Activated CD8-positive, alpha-beta T cell treated with anti-CD3 and anti-CD28 coated beads, Interleukin-2, amount 10 ng/mL, durations not matched to agents 7 days and 5 days (primary cell): ENCODE results near the gene DNAJB14. TPM values are rescaled to one million over a fixed set of nuclear protein-coding genes. Genes with fewer than 3 reads are reported as not detected.
A peak's percentile ranks its signal among the peaks of the same experiment; 100 is the strongest.

ENCODE experiments used
- ATAC-seq: fragments of 150-1000 bp; cut with Tn5 transposase; one replicate; pipeline ENCODE4 v1.10.0; 2021; ENCODE audit warnings: moderate library complexity
- CTCF ChIA-PET: fragments of 350-600 bp; sonication (Branson Sonifier 250); formaldehyde crosslinking; loops from one replicate; lab custom pipeline; 2021; ENCODE audit warnings: antibody characterized with exemption; lab: Charles Lee
- POLR2A ChIA-PET: fragments of 350-600 bp; sonication (Branson Sonifier 250); formaldehyde crosslinking; loops from one replicate; lab custom pipeline; 2021; ENCODE audit warnings: antibody characterized with exemption; lab: Charles Lee
- DNase-seq: peaks from one replicate; pipeline ENCODE4 v3.0.0-alpha.2; 2020
- H3K27ac Mint-ChIP-seq: one replicate; pipeline ENCODE4 v1.8.0; 2021; ENCODE audit warnings: mild to moderate bottlenecking, mixed read lengths
- H3K27me3 Mint-ChIP-seq: one replicate; pipeline ENCODE4 v1.8.0; 2021; ENCODE audit warnings: low read depth, mixed read lengths
- H3K36me3 Mint-ChIP-seq: one replicate; pipeline ENCODE4 v1.8.0; 2021; ENCODE audit warnings: low read depth, mixed read lengths
- H3K4me1 Mint-ChIP-seq: one replicate; pipeline ENCODE4 v1.8.0; 2021; ENCODE audit warnings: low read depth, mixed read lengths
- H3K4me3 Mint-ChIP-seq: one replicate; pipeline ENCODE4 v1.8.0; 2021; ENCODE audit warnings: mild to moderate bottlenecking, mixed read lengths
- H3K9me3 Mint-ChIP-seq: one replicate; pipeline ENCODE4 v1.8.0; 2022; ENCODE audit warnings: mixed read lengths; ENCODE audit not compliant: insufficient read depth
- total RNA-seq, 2 experiments: library from RNA; stranded (reverse); gene quantifications; one replicate each; pipeline ENCODE4 v1.2.3, GENCODE V29; 2021

DNAJB14 gene
- total RNA-seq, 2 experiments from 2014 or later: 52.7 to 54.6 TPM

GRCh38 chr4:99863804-99864203 is 82.6 kb downstream of the DNAJB14 start:
- H3K27me3 Mint-ChIP-seq: no peaks in the 10 kb centered on the region
- peaks cover 19% of the 10 kb centered on the region for H3K4me1 Mint-ChIP-seq
- no peak overlapping the region for H3K27ac Mint-ChIP-seq
- no peak overlapping the region for H3K4me3 Mint-ChIP-seq
- ChIA-PET CTCF (interaction anchor here (1.1 kb wide), 1 partner anchor 52 kb away, joined by 5 read pairs; no protein-coding TSS in a partner anchor), POLR2A (no interaction called here)
- DNase-seq: no peak
- H3K36me3 Mint-ChIP-seq: peaks cover 50% of the 10 kb centered on the region
- H3K9me3 Mint-ChIP-seq: no peaks in the 10 kb centered on the region
- no peak for ATAC-seq

GRCh38 chr4:99861120-99861905 is 85.1 kb downstream of the DNAJB14 start:
- ChIA-PET POLR2A (interaction anchor here (1.2 to 1.8 kb wide), 2 partner anchors 44 to 85 kb away, joined by 3 to 6 read pairs; partner anchors contain the start of gene DNAJB14), CTCF (interaction anchor here (1.3 to 1.6 kb wide), 4 partner anchors 12 to 53 kb away, joined by 3 to 7 read pairs (median 3); no protein-coding TSS in a partner anchor)
- ATAC-seq (peak; percentile 24), DNase-seq (peak; percentile 33)
- Mint-ChIP-seq H3K36me3 (peaks cover 57% of the 10 kb centered on the region), H3K9me3 (no peaks in the 10 kb centered on the region), H3K4me3 (peak overlapping the region; percentile 40), H3K27ac (peak overlapping the region; percentile 49), H3K4me1 (peaks cover 30% of the 10 kb centered on the region), H3K27me3 (no peaks in the 10 kb centered on the region)

- H3K9me3 Mint-ChIP-seq: no peaks in the 10 kb centered on the region
- H3K36me3 Mint-ChIP-seq: peaks cover 57% of the 10 kb centered on the region
- H3K27me3 Mint-ChIP-seq: no peaks in the 10 kb centered on the region
- DNase-seq (no peak), ATAC-seq (no peak)
- CTCF ChIA-PET: interaction anchor here (0.9 to 1.6 kb wide), 5 partner anchors 13 to 53 kb away, joined by 3 to 7 read pairs (median 3); no protein-coding TSS in a partner anchor
- no peak overlapping the region for H3K4me3 Mint-ChIP-seq
- POLR2A ChIA-PET: interaction anchor here (1.2 to 1.8 kb wide), 2 partner anchors 43 to 86 kb away, joined by 3 to 6 read pairs; partner anchors contain the start of gene DNAJB14
- peaks cover 37% of the 10 kb centered on the region for H3K4me1 Mint-ChIP-seq
- H3K27ac Mint-ChIP-seq: no peak overlapping the region
Observed at GRCh38 chr4:99860521-99860920, 85.9 kb downstream of the DNAJB14 start.

DNA sequence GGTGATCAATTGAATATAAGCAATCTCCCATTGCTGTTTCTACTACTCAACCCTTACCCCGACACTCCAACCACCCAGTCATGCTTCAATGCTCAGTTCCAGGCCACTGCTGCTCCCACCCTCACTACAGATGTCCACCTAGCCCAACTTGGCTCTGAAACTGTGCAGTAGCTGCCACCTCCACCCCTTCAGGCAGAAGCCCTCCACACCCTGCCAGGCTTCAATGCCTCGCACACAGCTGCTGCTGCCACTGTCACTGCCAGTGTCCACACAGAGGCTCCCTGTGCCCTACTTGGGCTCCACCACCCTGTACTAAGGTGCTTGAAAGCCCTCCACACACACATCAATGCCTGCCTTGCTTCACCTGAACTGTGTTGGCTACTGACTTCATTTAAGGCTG is 86.8 kb downstream of the DNAJB14 start:
- DNase-seq (no peak), ATAC-seq (no peak)
- Mint-ChIP-seq H3K4me1 (peaks cover 46% of the 10 kb centered on the region), H3K36me3 (peaks cover 57% of the 10 kb centered on the region), H3K27me3 (no peaks in the 10 kb centered on the region), H3K27ac (no peak overlapping the region), H3K9me3 (no peaks in the 10 kb centered on the region), H3K4me3 (no peak overlapping the region)
- CTCF ChIA-PET: interaction anchor here (0.9 to 1.5 kb wide), 2 partner anchors 27 to 52 kb away, joined by 3 to 7 read pairs; no protein-coding TSS in a partner anchor
- POLR2A ChIA-PET: no interaction called here

- H3K9me3 Mint-ChIP-seq: no peaks in the 10 kb centered on the region
- H3K27ac Mint-ChIP-seq: no peak overlapping the region
- ChIA-PET CTCF (interaction anchor here (0.7 to 1.8 kb wide), 5 partner anchors 9 to 83 kb away, joined by 3 to 5 read pairs (median 4); no protein-coding TSS in a partner anchor), POLR2A (interaction anchor here (1.2 to 1.4 kb wide), 2 partner anchors 10 to 90 kb away, joined by 3 read pairs; no protein-coding TSS in a partner anchor)
- ATAC-seq (no peak), DNase-seq (no peak)
- peaks cover 50% of the 10 kb centered on the region for H3K4me1 Mint-ChIP-seq
- H3K4me3 Mint-ChIP-seq: no peak overlapping the region
- peaks cover 64% of the 10 kb centered on the region for H3K36me3 Mint-ChIP-seq
- H3K27me3 Mint-ChIP-seq: no peaks in the 10 kb centered on the region
Observed at GRCh38 chr4:99857307-99857706, 89.1 kb downstream of the DNAJB14 start.

- Mint-ChIP-seq H3K27ac (peak overlapping the region; percentile 81), H3K36me3 (peaks cover 57% of the 10 kb centered on the region), H3K4me3 (no peak overlapping the region), H3K9me3 (no peaks in the 10 kb centered on the region), H3K27me3 (no peaks in the 10 kb centered on the region), H3K4me1 (peaks cover 48% of the 10 kb centered on the region)
- DNase-seq: peak; percentile 35
- POLR2A ChIA-PET: interaction anchor here (0.9 to 1.4 kb wide), 3 partner anchors 9 to 91 kb away, joined by 3 read pairs; partner anchors contain the start of gene LAMTOR3
- CTCF ChIA-PET: interaction anchor here (1.3 to 2.3 kb wide), 5 partner anchors 10 to 90 kb away, joined by 3 to 10 read pairs (median 4); partner anchors contain the start of gene DNAJB14
- ATAC-seq: peak; percentile 74
Observed at GRCh38 chr4:99856166-99856565, 90.3 kb downstream of the DNAJB14 start.

DNA sequence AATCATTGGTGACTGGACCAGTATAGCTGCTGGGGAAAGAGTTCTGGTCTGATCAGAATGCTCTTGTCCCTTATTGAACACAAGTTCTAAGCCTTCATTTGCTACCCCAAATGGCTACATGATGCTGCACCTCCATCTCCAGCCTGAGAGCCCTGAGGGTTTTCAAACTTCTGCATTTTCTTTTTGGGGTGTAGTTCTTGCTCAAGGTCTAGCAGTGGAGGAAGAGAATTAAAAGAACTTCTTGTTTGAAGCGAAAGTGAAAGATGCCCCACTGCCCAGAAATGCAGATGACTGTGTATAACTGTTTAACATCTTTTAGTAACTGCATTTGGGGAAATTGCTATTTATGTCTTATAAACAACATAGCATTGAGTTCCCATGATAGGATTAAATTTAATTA is 90.7 kb downstream of the DNAJB14 start:
- H3K27ac Mint-ChIP-seq: peak overlapping the region; percentile 82
- ATAC-seq (peak; percentile 67), DNase-seq (peak; percentile 40)
- H3K36me3 Mint-ChIP-seq: peaks cover 57% of the 10 kb centered on the region
- CTCF ChIA-PET: interaction anchor here (1.3 to 2.3 kb wide), 5 partner anchors 10 to 91 kb away, joined by 3 to 10 read pairs (median 4); partner anchors contain the start of gene DNAJB14
- no peaks in the 10 kb centered on the region for H3K9me3 Mint-ChIP-seq
- H3K4me3 Mint-ChIP-seq: peak overlapping the region; percentile 53
- H3K4me1 Mint-ChIP-seq: peaks cover 48% of the 10 kb centered on the region
- POLR2A ChIA-PET: interaction anchor here (1.4 kb wide), 1 partner anchor 8 kb away, joined by 3 read pairs; no protein-coding TSS in a partner anchor
- no peaks in the 10 kb centered on the region for H3K27me3 Mint-ChIP-seq

DNA sequence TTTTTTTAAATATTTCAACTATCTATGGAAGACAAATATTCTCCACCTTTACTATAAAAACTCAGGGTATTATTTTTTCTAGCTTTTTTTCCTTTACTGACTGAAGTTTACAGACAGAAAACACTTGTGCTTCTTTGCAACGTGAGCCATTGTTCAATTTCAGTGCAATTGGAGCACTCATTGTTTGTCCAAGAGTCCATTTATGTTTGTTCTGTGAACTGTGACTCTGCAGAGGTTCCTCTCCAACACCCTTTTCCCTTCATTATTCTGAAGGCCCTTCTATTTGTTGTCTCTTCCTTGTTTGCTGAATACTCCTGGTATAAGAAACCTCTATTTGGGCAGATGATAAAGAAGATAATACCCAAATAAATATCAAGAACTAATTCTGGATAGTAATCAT is 92.4 kb downstream of the DNAJB14 start:
- Mint-ChIP-seq H3K4me1 (peaks cover 52% of the 10 kb centered on the region), H3K9me3 (no peaks in the 10 kb centered on the region), H3K27ac (no peak overlapping the region), H3K36me3 (peaks cover 53% of the 10 kb centered on the region), H3K27me3 (no peaks in the 10 kb centered on the region), H3K4me3 (no peak overlapping the region)
- POLR2A ChIA-PET: interaction anchor here (2.5 kb wide), 1 partner anchor 93 kb away, joined by 10 read pairs; the partner anchor contains the start of gene DNAJB14
- ATAC-seq (no peak), DNase-seq (no peak)
- CTCF ChIA-PET: interaction anchor here (1.0 to 1.7 kb wide), 3 partner anchors 31 to 94 kb away, joined by 3 to 5 read pairs (median 3); no protein-coding TSS in a partner anchor

- DNase-seq (no peak), ATAC-seq (no peak)
- no peak overlapping the region for H3K4me3 Mint-ChIP-seq
- ChIA-PET POLR2A (interaction anchor here (1.3 to 2.5 kb wide), 2 partner anchors 41 to 94 kb away, joined by 6 to 10 read pairs; partner anchors contain the start of genes DNAJB14 and LAMTOR3), CTCF (interaction anchor here (1.0 to 1.8 kb wide), 4 partner anchors 32 to 94 kb away, joined by 3 to 5 read pairs (median 4); no protein-coding TSS in a partner anchor)
- H3K4me1 Mint-ChIP-seq: peaks cover 60% of the 10 kb centered on the region
- no peaks in the 10 kb centered on the region for H3K9me3 Mint-ChIP-seq
- no peaks in the 10 kb centered on the region for H3K27me3 Mint-ChIP-seq
- peaks cover 55% of the 10 kb centered on the region for H3K36me3 Mint-ChIP-seq
- no peak overlapping the region for H3K27ac Mint-ChIP-seq
Observed at GRCh38 chr4:99853190-99853589, 93.2 kb downstream of the DNAJB14 start.

GRCh38 chr4:99852199-99852749 is 94.1 kb downstream of the DNAJB14 start:
- Mint-ChIP-seq H3K36me3 (peaks cover 50% of the 10 kb centered on the region), H3K27me3 (no peaks in the 10 kb centered on the region), H3K9me3 (no peaks in the 10 kb centered on the region), H3K27ac (peak overlapping the region; percentile 56), H3K4me1 (peaks cover 66% of the 10 kb centered on the region), H3K4me3 (no peak overlapping the region)
- DNase-seq (no peak), ATAC-seq (no peak)
- ChIA-PET POLR2A (interaction anchor here (1.3 to 2.5 kb wide), 2 partner anchors 42 to 95 kb away, joined by 6 to 10 read pairs; partner anchors contain the start of genes DNAJB14 and LAMTOR3), CTCF (interaction anchor here (1.4 to 1.8 kb wide), 2 partner anchors 34 to 96 kb away, joined by 3 to 5 read pairs; no protein-coding TSS in a partner anchor)

GRCh38 chr4:99848591-99849001 is 97.8 kb downstream of the DNAJB14 start:
- peak overlapping the region; percentile 64 for H3K27ac Mint-ChIP-seq
- no peak overlapping the region for H3K4me3 Mint-ChIP-seq
- no peaks in the 10 kb centered on the region for H3K27me3 Mint-ChIP-seq
- ATAC-seq (no peak), DNase-seq (no peak)
- CTCF ChIA-PET: interaction anchor here (0.9 to 3.4 kb wide), 2 partner anchors 36 to 100 kb away, joined by 3 to 23 read pairs; no protein-coding TSS in a partner anchor
- H3K36me3 Mint-ChIP-seq: peaks cover 28% of the 10 kb centered on the region
- no peaks in the 10 kb centered on the region for H3K9me3 Mint-ChIP-seq
- POLR2A ChIA-PET: interaction anchor here (4.3 kb wide), 1 partner anchor 32 kb away, joined by 24 read pairs; the partner anchor contains the start of gene DAPP1
- H3K4me1 Mint-ChIP-seq: peaks cover 63% of the 10 kb centered on the region
